Left kidney (tissue), 2 donors: Measurements from ENCODE around the gene FRMD4B. TPM values are rescaled to one million over a fixed set of nuclear protein-coding genes. Genes with fewer than 3 reads are reported as not detected.
A peak's percentile ranks its signal among the peaks of the same experiment; 100 is the strongest.
"Not testable (repeated sequence)": the region's sequence is repeated elsewhere in the genome, so short reads cannot be mapped to it uniquely, and the experiment has no call there.

Experiments used
- DNase-seq: peaks from one replicate; pipeline ENCODE4 v3.0.0-alpha.2; 2013
- polyA plus RNA-seq: library from polyadenylated mRNA; unstranded; fragments of 120-200 nt; gene quantifications from one replicate; pipeline ENCODE4 v1.2.1, GENCODE V29; 2013; ENCODE audit not compliant: insufficient read length

The FRMD4B gene
- polyA plus RNA-seq, 1 donor: 48.7 TPM

DNA sequence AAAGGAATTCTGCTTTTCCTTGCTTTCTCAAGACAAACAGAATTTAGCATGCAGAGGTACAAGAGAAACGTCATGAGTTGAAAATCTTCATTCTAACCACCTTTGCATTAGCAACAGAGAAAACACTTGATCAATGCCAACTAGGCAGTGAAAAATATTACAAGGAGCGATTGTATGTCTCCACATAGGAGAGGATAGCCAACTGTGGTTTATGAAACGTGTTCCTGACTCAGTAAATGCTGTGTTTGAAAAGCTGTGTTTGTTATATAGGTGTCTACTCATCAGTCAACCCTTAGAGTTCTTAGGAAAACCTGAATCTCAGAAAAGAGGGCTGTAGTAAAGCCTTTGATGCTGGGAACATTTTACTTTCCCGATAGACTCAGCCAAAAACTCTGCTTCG lies 102.4 kb downstream of the FRMD4B start:
- no peak for DNase-seq

DNA sequence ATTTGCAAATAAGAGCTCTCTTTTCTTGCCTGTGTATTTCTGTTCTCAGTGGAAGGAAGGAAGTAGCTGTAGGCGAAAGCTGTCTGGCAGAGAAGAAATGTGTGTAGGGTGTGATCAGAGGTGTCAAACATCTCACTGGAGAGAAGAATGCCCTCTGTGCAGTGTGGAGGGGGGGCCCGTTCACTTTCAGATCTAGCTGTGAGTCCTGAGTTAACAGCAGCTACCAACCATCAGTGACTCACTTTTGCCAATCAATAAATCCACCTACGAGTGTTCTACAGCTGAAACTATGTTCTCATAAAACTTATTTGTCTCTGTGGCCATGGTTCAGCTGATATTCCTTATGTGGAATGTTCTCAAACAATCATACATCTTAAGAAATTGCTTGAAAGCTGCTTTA lies 103.7 kb downstream of the FRMD4B start:
- DNase-seq: no peak

DNA sequence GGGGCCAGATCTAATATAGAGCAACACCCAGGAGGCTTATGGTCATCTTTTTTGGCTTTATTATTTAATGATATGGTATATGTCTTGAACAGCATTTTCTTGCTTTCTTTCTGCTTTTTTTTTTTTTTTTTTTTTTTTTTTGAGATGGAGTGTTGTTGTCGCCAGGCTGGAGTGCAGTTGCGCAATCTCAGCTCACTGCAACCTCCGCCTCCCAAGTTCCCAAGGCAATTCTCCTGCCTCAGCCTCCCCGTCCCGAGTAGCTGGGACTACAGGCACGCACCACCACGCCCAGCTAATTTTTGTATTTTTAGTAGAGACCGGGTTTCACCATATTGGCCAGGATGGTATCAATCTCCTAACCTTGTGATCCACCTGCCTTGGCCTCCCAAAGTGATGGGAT lies 108.5 kb downstream of the FRMD4B start:
- not testable (repeated sequence) for DNase-seq

DNA sequence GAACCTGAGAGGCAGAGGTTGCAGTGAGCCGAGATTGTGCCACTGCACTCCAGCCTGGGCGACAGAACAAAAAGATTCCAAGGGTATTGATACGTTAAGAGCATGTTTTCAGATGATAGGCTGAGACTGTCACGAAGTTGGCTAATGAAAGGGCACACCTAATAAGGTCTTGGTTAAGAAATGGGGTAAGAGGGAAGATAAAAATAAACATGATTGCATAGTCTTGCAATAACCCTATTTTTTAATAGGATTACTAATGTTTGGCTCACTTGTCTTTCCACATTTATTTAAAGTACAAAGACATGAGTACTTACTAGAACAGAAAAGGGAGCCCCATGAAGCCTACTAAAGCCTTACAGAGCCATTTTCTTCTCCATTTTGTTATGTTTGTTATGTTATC lies 109.0 kb downstream of the FRMD4B start:
- no peak for DNase-seq

DNA sequence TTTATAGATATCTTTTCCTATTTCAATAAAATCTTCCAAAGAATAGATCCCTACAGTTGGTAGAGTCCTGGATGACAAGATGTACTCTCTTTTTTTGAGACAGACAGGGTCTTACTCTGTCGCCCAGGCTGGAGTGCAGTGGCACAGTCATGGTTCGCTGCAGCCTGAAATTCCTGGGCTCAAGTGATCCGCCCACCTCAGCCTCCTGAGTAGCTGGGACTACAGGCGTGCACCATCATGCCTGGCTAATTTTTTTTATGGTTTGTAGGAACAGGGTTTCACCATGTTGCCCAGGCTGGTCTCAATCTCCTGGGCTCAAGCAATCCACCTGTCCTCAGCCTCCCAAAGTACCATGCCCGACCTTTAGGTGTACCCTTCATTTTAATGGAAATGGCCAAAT lies 109.7 kb downstream of the FRMD4B start:
- not testable (repeated sequence) for DNase-seq

DNA sequence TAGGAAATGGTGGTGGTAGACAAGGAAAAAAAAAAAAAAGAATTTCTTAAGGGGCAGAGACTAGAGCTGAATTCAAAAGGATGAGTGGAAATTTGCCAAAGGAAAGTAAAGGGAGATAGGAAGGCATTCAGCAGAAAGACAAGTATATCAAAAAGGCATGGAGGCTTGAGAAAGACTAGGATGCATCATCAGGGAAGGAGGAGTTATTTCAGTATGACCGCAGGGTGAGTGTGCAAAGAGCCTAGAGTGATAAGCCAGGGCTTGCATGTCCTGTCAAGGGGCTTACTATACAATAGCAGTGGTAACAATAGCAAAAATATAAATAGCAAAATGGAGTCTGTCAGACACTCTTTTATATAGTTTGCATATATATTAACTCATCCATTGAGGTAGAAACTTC lies 112.0 kb downstream of the FRMD4B start:
- DNase-seq: no peak

DNA sequence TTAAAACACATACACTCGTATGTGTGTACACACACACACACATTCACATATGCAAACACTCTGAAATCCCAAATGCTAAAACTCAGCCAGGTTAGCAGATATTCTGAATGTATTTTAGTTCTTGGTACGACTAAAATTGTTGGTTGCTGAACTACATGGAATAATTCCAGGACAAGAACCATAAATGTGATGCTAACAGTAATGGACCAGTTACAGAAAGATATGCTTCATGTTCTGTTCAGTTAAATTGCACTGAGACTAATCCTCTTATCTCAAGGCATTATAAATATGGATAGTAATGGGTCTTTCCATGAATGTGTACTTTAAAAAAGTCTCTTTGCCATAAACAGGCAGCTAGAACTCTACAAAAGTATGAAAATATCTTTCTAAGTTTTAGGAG lies 113.3 kb downstream of the FRMD4B start:
- DNase-seq: no peak

DNA sequence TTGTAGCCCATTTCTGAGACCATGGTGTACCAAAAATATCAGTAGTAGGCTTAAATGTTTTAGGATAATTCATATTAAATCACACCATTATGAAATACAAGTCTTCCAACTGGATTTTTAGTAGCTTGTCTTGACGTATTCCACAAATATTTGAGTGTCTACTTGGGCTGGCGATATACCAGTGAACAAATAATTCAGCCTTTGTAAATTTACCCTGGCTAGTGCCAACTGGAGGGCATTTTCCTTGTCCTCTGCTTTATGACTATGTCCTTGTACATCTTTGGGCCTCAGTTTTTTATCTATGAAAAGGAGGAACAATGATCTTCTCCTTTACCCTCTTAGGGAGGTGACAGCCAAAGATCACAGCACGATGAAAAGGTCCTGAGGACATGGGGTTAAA lies 114.8 kb downstream of the FRMD4B start:
- DNase-seq: no peak

DNA sequence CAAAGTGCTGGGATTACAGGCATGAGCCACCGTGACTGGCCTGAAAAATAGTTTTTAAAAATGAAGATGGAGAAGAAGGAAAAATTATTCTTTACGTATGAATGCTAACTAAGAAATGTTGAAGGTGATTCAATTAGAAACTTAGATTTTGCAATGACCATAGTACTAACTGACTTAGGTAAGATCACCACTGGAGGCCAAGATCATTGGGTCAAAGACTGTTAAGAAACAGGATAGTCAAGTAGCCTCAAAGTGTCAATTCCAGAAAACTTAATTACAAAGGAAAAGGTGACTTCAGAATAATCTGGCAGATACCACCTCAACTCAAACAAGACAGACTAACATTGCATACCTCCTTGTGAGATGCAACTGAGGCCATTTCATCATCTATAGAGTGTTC lies 119.3 kb downstream of the FRMD4B start:
- no peak for DNase-seq

DNA sequence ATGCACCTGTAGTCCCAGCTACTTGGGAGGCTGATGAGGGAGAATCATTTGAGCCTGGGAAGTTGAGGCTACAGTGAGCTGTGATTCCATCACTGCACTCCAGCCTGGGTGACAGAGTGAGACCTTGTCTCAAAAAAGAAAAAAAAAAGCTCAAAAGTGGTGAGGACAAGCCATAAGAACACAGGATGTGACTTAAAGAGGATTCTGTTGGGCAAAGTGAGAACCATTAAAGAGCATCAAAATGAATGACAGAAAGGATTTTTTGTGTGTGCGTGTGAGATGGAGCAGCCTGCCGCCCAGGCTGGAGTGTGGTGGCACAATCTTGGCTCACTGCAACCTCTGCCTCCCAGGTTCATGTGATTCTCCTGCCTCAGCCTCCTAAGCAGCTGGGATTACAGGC lies 119.8 kb downstream of the FRMD4B start:
- DNase-seq: not testable (repeated sequence)

DNA sequence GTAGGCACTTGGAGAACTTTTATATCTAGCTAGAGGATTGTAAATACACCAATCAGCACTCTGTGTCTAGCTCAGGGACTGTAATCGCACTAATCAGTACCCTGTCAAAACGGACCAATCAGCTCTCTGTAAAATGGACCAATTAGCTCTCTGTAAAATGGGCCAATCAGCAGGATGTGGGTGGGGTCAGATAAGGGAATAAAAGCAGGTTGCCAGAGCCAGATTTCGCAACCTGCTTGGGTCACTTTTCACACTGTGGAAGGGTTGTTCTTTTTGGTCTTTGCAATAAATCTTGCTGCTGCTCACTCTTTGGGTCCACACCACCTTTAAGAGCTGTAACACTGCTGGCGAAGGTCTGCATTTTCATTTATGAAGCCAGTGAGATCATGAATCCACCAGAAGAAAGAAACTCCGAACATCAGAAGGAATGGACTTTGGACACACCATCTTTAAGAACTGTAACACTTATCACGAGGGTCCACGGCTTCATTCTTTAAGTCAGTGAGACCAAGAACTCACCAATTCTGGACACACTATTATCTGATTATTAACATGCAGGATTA lies 125.0 kb downstream of the FRMD4B start:
- DNase-seq: not testable (repeated sequence)

DNA sequence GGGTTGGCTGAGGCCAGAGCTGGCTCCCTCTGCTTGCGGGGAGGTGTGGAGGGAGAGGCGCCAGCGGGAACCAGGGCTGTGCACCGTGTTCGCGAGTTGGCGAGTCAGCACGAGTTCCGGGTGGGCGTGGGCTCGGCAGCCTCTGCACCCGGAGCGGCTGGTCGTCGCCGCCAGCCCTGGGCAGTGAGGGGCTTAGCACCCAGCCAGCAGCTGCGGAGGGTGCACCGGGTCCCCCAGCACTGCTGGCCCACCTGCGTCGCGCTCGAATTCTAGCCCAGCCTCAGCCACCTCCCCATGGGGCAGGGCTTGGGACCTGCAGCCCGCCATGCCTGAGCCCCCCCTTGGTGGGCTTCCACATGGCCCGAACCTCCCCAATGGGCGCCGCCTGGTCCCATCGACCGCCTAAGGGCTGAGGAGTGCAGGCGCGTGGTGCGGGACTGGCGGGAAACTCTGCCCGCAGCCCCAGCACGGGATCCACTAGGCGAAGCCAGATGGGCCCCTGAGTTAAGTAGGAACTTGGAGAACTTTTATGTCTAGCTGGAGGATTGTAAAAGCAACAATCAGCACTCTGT lies 125.6 kb downstream of the FRMD4B start:
- DNase-seq: no peak

DNA sequence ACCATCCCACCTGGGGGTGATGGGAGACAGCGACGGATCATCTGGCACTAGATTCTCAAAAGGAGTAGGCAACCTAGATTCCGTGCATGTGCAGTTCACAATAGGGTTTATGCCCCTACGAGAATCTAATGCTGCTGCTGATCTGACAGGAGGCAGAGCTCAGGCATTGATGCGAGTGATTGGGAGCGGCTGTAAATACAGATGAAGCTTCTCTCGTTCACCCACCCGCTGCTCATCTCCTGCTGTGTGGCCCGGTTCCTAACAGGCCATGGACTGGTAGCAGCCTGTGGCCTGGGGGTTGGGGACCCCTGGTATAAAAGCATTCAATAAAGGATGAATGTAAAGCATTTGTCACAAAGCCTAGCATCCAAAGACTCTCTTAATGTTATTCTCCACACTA lies 126.8 kb downstream of the FRMD4B start:
- DNase-seq: no peak

DNA sequence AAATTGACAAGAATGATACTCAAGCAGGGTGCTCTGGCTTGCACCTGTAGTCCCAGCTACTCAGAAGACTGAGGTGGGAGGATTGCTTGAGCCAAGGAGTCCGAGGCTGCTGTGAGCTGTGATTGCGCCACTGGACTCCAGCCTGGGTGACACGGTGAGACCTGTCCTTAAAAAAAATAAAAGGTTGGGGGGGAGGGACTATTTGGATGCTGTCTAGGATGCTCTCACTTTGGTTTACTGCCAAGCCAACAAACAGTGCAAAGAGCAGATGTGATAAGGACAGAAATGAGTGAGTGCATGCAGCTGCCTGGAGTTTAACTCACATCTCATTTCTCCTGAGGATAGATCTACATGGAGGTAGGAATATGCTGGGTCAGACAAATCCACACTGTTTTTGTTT lies 130.0 kb downstream of the FRMD4B start:
- no peak for DNase-seq

DNA sequence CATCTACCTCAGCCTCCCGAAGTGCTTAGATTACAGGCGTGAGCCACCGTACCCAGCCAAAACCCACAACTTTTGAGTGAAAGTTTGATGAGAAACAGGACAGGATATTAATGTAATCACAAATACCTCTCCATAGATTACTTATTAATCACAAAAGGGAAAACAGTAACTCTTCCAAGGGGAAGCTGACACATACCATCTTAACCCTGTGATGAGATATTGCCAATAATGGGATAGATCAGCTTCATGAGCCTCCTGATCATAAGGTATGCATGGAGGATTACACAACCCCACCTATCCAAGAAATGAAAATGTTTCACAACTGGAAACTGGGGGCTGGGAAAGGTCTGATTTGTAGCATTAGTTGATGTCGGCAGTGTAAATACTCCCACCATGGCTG lies 131.5 kb downstream of the FRMD4B start:
- DNase-seq: no peak

DNA sequence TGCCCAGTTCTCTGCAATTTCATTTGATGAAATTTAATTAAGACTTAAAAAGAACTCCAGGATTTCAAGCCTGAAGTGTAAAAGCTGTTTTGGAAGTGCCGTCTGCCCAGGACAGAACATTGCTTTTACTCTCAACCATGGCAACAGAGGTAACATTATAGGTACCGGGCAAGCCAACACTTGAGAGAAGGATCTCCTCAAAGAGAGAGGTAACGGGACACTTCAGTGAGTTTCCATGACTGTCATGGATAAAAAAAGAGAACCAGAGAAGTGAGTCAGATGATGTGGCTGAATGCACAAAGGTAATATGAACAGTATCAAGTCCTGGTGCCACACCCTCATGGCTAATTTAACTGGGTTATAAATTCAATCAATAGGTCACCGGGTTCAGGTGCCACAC lies 133.3 kb downstream of the FRMD4B start:
- DNase-seq: peak; percentile 50

DNA sequence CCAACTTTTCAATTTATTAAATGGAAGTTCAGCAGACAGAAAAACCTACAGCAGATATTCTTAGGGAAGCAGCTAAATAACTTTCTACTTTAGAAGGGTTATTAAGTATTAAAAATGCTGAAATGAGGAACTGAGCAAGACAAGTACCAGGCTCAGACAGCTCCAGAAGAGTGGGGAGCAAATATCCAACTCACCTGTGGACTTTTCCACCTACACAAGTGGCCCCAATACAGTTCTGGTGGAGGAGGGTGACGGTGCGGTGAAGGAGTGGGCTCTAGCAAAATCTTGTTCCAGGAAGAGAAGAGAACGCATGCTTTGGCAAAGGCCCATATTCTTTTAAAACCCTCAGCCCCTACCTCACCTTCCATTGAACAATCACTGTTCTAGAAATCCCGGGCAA lies 133.7 kb downstream of the FRMD4B start:
- DNase-seq: no peak

DNA sequence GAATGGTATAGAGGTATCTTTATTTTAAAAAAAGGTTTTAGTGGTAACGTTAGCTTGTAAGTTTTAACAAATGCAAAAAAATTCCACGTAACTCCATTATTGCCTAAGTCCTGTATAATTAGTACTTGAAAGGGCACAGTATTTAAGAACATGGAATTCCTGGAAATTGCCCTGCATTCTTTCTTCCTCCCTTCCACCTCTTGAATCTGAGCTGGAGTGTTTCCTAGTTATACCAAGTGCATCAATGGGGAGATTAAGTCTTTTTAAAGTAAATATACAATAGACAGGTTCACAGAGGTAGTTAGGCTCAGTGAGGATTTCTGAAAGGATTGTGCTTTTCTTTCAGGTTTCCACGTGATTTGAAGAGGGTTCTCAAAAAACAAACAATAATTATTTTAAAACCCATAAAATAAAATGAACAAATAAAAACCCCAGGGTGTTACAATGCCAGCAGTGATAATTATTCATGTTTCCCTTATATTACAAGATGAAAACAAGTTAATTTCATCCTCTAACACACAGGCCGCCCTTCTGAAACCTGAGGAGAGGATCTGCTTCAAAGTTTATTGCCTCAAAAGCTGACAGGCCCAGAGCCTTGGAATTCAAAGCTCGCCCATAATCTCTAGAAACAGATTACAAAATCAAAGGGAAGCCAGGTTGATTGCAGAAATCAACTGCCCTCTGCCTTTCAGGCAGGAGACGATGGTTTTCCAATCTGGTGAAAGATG lies 134.6 kb downstream of the FRMD4B start:
- peak; percentile 50 for DNase-seq

DNA sequence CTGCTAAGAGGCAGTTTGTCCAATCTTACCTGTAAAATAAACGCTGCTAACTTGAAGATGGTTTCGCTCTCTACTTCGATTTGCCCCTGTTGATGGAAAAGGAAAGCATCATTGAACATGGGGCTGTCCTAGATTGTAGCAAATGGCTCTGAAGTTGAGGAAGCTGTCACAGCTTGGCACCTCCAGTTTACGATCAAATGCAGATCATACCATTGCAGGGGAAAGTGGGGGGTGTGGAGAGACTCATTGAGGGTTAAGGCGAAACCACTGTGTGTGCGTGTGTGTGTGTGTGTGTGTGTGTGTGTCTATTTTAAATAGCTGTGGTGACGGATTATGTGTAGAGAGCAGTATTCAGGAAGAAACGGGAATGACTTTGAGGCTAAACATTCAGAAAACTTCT lies 135.9 kb downstream of the FRMD4B start:
- DNase-seq: peak; percentile 88

DNA sequence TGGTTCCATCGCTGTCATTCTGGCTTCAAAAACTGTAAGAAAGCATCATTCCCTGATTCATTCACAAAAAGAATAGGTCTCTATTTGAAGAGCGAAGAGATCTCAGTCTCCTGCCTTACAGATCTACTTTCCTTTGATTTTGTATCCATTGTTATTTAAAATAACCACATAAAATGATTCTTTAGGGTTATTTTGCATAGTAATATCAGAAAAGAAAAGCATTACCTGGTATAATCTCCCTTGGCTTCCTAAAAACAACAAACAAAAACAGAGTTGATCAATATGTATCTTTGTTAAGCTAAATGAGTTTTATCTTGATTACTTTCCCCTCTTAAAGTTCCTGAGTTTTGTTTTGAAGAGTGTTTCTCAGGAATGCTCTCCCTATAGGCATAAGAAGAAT lies 136.9 kb downstream of the FRMD4B start:
- no peak for DNase-seq

DNA sequence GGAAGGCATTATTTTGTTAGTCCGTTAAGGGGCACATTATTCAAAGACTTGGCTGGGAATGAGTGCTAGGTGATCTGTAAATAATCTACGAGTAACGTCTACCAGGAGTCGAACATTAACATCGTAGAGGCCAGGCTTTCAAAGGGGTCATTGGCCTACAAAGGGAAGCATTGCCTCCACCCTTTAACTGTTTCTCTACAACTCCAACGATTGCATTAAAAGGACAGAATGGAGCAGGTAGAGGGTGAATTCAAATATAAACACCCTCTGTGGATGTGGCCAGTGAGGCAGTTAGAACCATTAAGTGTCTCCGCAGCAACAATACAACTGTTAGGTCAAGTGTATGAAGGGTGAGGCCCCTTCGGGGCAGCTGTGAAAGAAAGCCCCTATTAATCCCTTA lies 137.5 kb downstream of the FRMD4B start:
- DNase-seq: peak; percentile 59

DNA sequence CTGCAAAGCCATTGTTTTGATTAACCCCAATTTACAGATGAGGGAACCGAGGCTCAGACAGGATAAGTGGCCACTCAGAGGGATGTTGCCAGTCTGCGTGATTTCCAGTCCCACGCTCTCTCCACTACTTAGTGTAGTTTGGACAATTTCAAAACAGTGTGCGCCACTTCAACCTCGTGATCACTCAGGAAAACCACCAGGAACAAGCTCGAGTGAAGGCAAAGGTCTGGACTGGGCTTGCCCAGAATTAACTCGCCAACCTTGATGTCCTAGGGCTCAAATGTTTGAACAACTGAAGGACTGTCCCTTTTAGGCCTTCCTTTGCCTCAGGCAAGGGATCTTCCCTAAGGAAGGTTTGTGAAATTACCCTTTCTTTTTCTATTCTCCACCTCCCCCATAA lies 139.3 kb downstream of the FRMD4B start:
- no peak for DNase-seq

DNA sequence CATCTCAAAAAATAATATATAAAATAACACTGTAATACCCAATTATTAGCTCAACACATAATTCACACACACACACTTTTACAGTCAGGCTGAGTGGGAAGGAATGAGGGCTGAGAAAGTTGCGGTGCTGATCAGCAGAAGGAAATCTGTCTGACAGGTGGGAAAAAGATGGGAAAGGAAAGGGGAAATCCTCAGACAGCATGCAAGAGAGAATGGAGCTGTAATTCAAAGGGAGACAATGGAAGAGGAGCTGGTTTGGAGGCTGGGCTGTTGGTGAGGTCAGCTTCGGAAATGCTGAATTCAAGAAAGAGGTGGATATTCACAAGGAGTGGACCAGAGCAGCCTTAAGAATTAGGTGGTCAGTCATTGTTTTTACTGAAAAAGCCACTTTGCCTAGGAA lies 141.8 kb downstream of the FRMD4B start:
- DNase-seq: no peak

DNA sequence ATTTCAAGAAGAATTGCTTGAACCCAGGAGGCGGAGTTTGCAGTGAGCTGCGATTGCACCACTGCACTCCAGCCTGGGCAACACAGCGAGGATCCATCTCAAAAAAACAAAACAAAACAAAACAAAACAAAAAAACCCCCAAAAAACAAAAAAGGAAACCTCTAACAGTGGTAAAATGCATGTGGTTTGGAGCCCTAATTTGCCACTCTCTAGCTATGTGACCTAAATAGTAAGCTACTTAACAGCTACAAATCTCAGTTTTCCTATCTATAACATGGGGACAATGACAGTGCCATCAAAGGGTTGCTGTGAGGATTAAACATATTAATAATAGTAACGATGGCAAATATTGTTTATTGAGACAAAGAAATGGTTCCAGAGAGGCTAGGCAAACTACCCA lies 144.1 kb downstream of the FRMD4B start:
- no peak for DNase-seq
